Activated T-cell treated with anti-CD3 and anti-CD28 coated beads, Interleukin-2, amount 50 U/mL, for 4 hours (primary cell): ENCODE measurements around the gene CSF3R. TPM values are rescaled to one million over a fixed set of nuclear protein-coding genes. Genes with fewer than 3 reads are reported as not detected.
A peak's percentile ranks its signal among the peaks of the same experiment; 100 is the strongest.

Experiments used
- ATAC-seq, 2 donors: fragments of 200-7000 bp; cut with Tn5 transposase; one replicate each; pipeline ENCODE4 v1.10.0; 2021
- DNase-seq: peaks from one replicate; pipeline ENCODE4 v3.0.0-alpha.2; 2020
- H3K27me3 Mint-ChIP-seq: one replicate; pipeline ENCODE4 v1.8.0; 2021; ENCODE audit warnings: low read depth, mixed read lengths
- H3K36me3 Mint-ChIP-seq: one replicate; pipeline ENCODE4 v1.8.0; 2022; ENCODE audit warnings: mixed read lengths; ENCODE audit not compliant: insufficient read depth
- H3K4me1 Mint-ChIP-seq: one replicate; pipeline ENCODE4 v1.8.0; 2021; ENCODE audit warnings: low read depth, mixed read lengths
- H3K4me3 Mint-ChIP-seq: one replicate; pipeline ENCODE4 v1.8.0; 2021; ENCODE audit warnings: mild to moderate bottlenecking, moderate library complexity, mixed read lengths
- H3K9me3 Mint-ChIP-seq: one replicate; pipeline ENCODE4 v1.8.0; 2021; ENCODE audit warnings: mixed read lengths
- total RNA-seq, 3 donors: library from RNA; stranded (reverse); gene quantifications; one replicate each; pipeline ENCODE4 v1.2.1, GENCODE V29; 2021

The CSF3R gene
- total RNA-seq, 3 donors from 2014 or later: not detected

- no peak for DNase-seq
- ATAC-seq: no peak
- Mint-ChIP-seq H3K4me3 (no peak overlapping the region), H3K27me3 (no peaks in the 10 kb centered on the region), H3K9me3 (no peaks in the 10 kb centered on the region), H3K4me1 (peaks cover 11% of the 10 kb centered on the region), H3K36me3 (no peaks in the 10 kb centered on the region)
Measured at GRCh38 chr1:36446746-36447145, 36.0 kb downstream of the CSF3R start.

- no peaks in the 10 kb centered on the region for H3K27me3 Mint-ChIP-seq
- no peaks in the 10 kb centered on the region for H3K36me3 Mint-ChIP-seq
- DNase-seq (no peak), ATAC-seq (no peak)
- H3K4me3 Mint-ChIP-seq: no peak overlapping the region
- H3K9me3 Mint-ChIP-seq: no peaks in the 10 kb centered on the region
- H3K4me1 Mint-ChIP-seq: peaks cover 6% of the 10 kb centered on the region
Measured at GRCh38 chr1:36446271-36446670, 36.4 kb downstream of the CSF3R start.

- no peak for DNase-seq
- no peaks in the 10 kb centered on the region for H3K4me1 Mint-ChIP-seq
- H3K4me3 Mint-ChIP-seq: no peak overlapping the region
- no peaks in the 10 kb centered on the region for H3K36me3 Mint-ChIP-seq
- H3K9me3 Mint-ChIP-seq: no peaks in the 10 kb centered on the region
- H3K27me3 Mint-ChIP-seq: no peaks in the 10 kb centered on the region
- no peak for ATAC-seq
Measured at GRCh38 chr1:36443297-36443696, 39.4 kb downstream of the CSF3R start.

GRCh38 chr1:36442337-36442736 is 40.4 kb downstream of the CSF3R start:
- no peaks in the 10 kb centered on the region for H3K36me3 Mint-ChIP-seq
- no peaks in the 10 kb centered on the region for H3K4me1 Mint-ChIP-seq
- H3K9me3 Mint-ChIP-seq: no peaks in the 10 kb centered on the region
- no peak overlapping the region for H3K4me3 Mint-ChIP-seq
- DNase-seq: no peak
- no peak for ATAC-seq
- H3K27me3 Mint-ChIP-seq: no peaks in the 10 kb centered on the region

GRCh38 chr1:36440646-36441045 is 42.1 kb downstream of the CSF3R start:
- Mint-ChIP-seq H3K4me3 (no peak overlapping the region), H3K4me1 (no peaks in the 10 kb centered on the region), H3K27me3 (no peaks in the 10 kb centered on the region), H3K36me3 (no peaks in the 10 kb centered on the region), H3K9me3 (no peaks in the 10 kb centered on the region)
- DNase-seq (no peak), ATAC-seq (no peak)

GRCh38 chr1:36440044-36440443 is 42.7 kb downstream of the CSF3R start:
- H3K9me3 Mint-ChIP-seq: no peaks in the 10 kb centered on the region
- H3K27me3 Mint-ChIP-seq: no peaks in the 10 kb centered on the region
- no peak for DNase-seq
- H3K4me1 Mint-ChIP-seq: no peaks in the 10 kb centered on the region
- no peak overlapping the region for H3K4me3 Mint-ChIP-seq
- ATAC-seq: no peak
- H3K36me3 Mint-ChIP-seq: no peaks in the 10 kb centered on the region

- no peaks in the 10 kb centered on the region for H3K4me1 Mint-ChIP-seq
- no peaks in the 10 kb centered on the region for H3K27me3 Mint-ChIP-seq
- H3K4me3 Mint-ChIP-seq: no peak overlapping the region
- DNase-seq: no peak
- H3K9me3 Mint-ChIP-seq: no peaks in the 10 kb centered on the region
- no peak for ATAC-seq
- no peaks in the 10 kb centered on the region for H3K36me3 Mint-ChIP-seq
Measured at GRCh38 chr1:36438715-36439114, 44.0 kb downstream of the CSF3R start.

- no peaks in the 10 kb centered on the region for H3K9me3 Mint-ChIP-seq
- no peaks in the 10 kb centered on the region for H3K36me3 Mint-ChIP-seq
- no peaks in the 10 kb centered on the region for H3K27me3 Mint-ChIP-seq
- H3K4me1 Mint-ChIP-seq: no peaks in the 10 kb centered on the region
- no peak for ATAC-seq
- H3K4me3 Mint-ChIP-seq: no peak overlapping the region
- no peak for DNase-seq
Measured at GRCh38 chr1:36436821-36437220, 45.9 kb downstream of the CSF3R start.

GRCh38 chr1:36433102-36433501 is 49.6 kb downstream of the CSF3R start:
- H3K4me1 Mint-ChIP-seq: no peaks in the 10 kb centered on the region
- H3K36me3 Mint-ChIP-seq: no peaks in the 10 kb centered on the region
- no peak overlapping the region for H3K4me3 Mint-ChIP-seq
- no peaks in the 10 kb centered on the region for H3K9me3 Mint-ChIP-seq
- no peaks in the 10 kb centered on the region for H3K27me3 Mint-ChIP-seq
- DNase-seq (no peak), ATAC-seq (no peak)

GRCh38 chr1:36432616-36433015 is 50.1 kb downstream of the CSF3R start:
- DNase-seq (no peak), ATAC-seq (no peak)
- no peaks in the 10 kb centered on the region for H3K4me1 Mint-ChIP-seq
- H3K36me3 Mint-ChIP-seq: no peaks in the 10 kb centered on the region
- H3K27me3 Mint-ChIP-seq: no peaks in the 10 kb centered on the region
- no peak overlapping the region for H3K4me3 Mint-ChIP-seq
- no peaks in the 10 kb centered on the region for H3K9me3 Mint-ChIP-seq

- DNase-seq: no peak
- Mint-ChIP-seq H3K4me3 (no peak overlapping the region), H3K9me3 (no peaks in the 10 kb centered on the region), H3K36me3 (no peaks in the 10 kb centered on the region), H3K27me3 (no peaks in the 10 kb centered on the region), H3K4me1 (peaks cover 9% of the 10 kb centered on the region)
- ATAC-seq: no peak
Measured at GRCh38 chr1:36425791-36426190, 56.9 kb downstream of the CSF3R start.

- ATAC-seq (no peak), DNase-seq (no peak)
- no peaks in the 10 kb centered on the region for H3K27me3 Mint-ChIP-seq
- no peaks in the 10 kb centered on the region for H3K9me3 Mint-ChIP-seq
- peaks cover 20% of the 10 kb centered on the region for H3K4me1 Mint-ChIP-seq
- H3K36me3 Mint-ChIP-seq: no peaks in the 10 kb centered on the region
- H3K4me3 Mint-ChIP-seq: no peak overlapping the region
Measured at GRCh38 chr1:36421649-36422048, 61.1 kb downstream of the CSF3R start.

- DNase-seq (peak; percentile 93), ATAC-seq (peak; percentile 99)
- Mint-ChIP-seq H3K27me3 (no peaks in the 10 kb centered on the region), H3K4me3 (peak overlapping the region; percentile 36), H3K9me3 (no peaks in the 10 kb centered on the region), H3K36me3 (no peaks in the 10 kb centered on the region), H3K4me1 (peaks cover 20% of the 10 kb centered on the region)
Measured at GRCh38 chr1:36420836-36421317, 61.8 kb downstream of the CSF3R start.

- DNase-seq (no peak), ATAC-seq (no peak)
- H3K27me3 Mint-ChIP-seq: no peaks in the 10 kb centered on the region
- H3K36me3 Mint-ChIP-seq: no peaks in the 10 kb centered on the region
- peaks cover 17% of the 10 kb centered on the region for H3K4me1 Mint-ChIP-seq
- H3K9me3 Mint-ChIP-seq: no peaks in the 10 kb centered on the region
- H3K4me3 Mint-ChIP-seq: peak overlapping the region; percentile 36
Measured at GRCh38 chr1:36420409-36420808, 62.3 kb downstream of the CSF3R start.

GRCh38 chr1:36419569-36419968 is 63.1 kb downstream of the CSF3R start:
- Mint-ChIP-seq H3K36me3 (no peaks in the 10 kb centered on the region), H3K4me1 (peaks cover 17% of the 10 kb centered on the region), H3K4me3 (no peak overlapping the region), H3K27me3 (no peaks in the 10 kb centered on the region), H3K9me3 (no peaks in the 10 kb centered on the region)
- ATAC-seq (no peak), DNase-seq (no peak)

- Mint-ChIP-seq H3K36me3 (no peaks in the 10 kb centered on the region), H3K9me3 (no peaks in the 10 kb centered on the region), H3K4me1 (peaks cover 18% of the 10 kb centered on the region), H3K27me3 (no peaks in the 10 kb centered on the region), H3K4me3 (no peak overlapping the region)
- ATAC-seq: no peak
- DNase-seq: no peak
Measured at GRCh38 chr1:36419140-36419539, 63.6 kb downstream of the CSF3R start.
